ENCODE results near the gene AP1M1. TPM values are rescaled to one million over a fixed set of nuclear protein-coding genes. Genes with fewer than 3 reads are reported as not detected.
A peak's percentile ranks its signal among the peaks of the same experiment; 100 is the strongest.

AP1M1 gene
- total RNA-seq, 1 donor from 2014 or later, result 49.4 TPM

- Mint-ChIP-seq H3K36me3 (peaks cover 11% of the 10 kb centered on the region), H3K27ac (peak overlapping the region; percentile 96)
- peak in 1 of 2 experiments; percentile 56 for DNase-seq (ENCODE audit: low spot score in 2 of 2, unreplicated experiment in 2 of 2)
These were observed 12.0 kb upstream of the AP1M1 start for GRCh38 chr19:16185768-16186123.

GRCh38 chr19:16188521-16188920 lies 9.2 kb upstream of the AP1M1 start:
- peaks cover 19% of the 10 kb centered on the region for H3K36me3 Mint-ChIP-seq
- TF ChIP-seq CTCF (IDR thresholded peaks at IDR 0.05; ENCODE audit: unreplicated experiment), result no peak
- no peaks in the 10 kb centered on the region for H3K27me3 Mint-ChIP-seq (ENCODE audit: low read depth)
- peaks cover 19% of the 10 kb centered on the region for H3K4me1 Mint-ChIP-seq
- no peak for DNase-seq (ENCODE audit: low spot score in 2 of 2, unreplicated experiment in 2 of 2)
- H3K27ac Mint-ChIP-seq, result no peak overlapping the region
- no peak overlapping the region for H3K4me3 Mint-ChIP-seq
- no peaks in the 10 kb centered on the region for H3K9me3 Mint-ChIP-seq

More at GRCh38 chr19:16185768-16186123, 12.0 kb upstream of the AP1M1 start:
- Mint-ChIP-seq H3K27me3 (ENCODE audit: low read depth) (no peaks in the 10 kb centered on the region), H3K9me3 (no peaks in the 10 kb centered on the region), H3K4me3 (peak overlapping the region; percentile 95), H3K4me1 (peaks cover 19% of the 10 kb centered on the region)
- TF ChIP-seq CTCF (IDR thresholded peaks at IDR 0.05; ENCODE audit: unreplicated experiment), result peak; percentile 43

- no peak overlapping the region for H3K27ac Mint-ChIP-seq
- peaks cover 15% of the 10 kb centered on the region for H3K4me1 Mint-ChIP-seq
- peaks cover 23% of the 10 kb centered on the region for H3K36me3 Mint-ChIP-seq
These were observed 7.5 kb upstream of the AP1M1 start for GRCh38 chr19:16190198-16190597.

GRCh38 chr19:16190736-16191135 lies 7.0 kb upstream of the AP1M1 start:
- no peak for TF ChIP-seq CTCF (IDR thresholded peaks at IDR 0.05; ENCODE audit: unreplicated experiment)
- H3K4me3 Mint-ChIP-seq, result no peak overlapping the region
- H3K36me3 Mint-ChIP-seq, result peaks cover 23% of the 10 kb centered on the region
- H3K27ac Mint-ChIP-seq, result no peak overlapping the region
- no peak for DNase-seq (ENCODE audit: low spot score in 2 of 2, unreplicated experiment in 2 of 2)
- no peaks in the 10 kb centered on the region for H3K9me3 Mint-ChIP-seq
- no peaks in the 10 kb centered on the region for H3K27me3 Mint-ChIP-seq (ENCODE audit: low read depth)
- H3K4me1 Mint-ChIP-seq, result peaks cover 12% of the 10 kb centered on the region

More at GRCh38 chr19:16190198-16190597, 7.5 kb upstream of the AP1M1 start:
- H3K9me3 Mint-ChIP-seq, result no peaks in the 10 kb centered on the region
- TF ChIP-seq CTCF (IDR thresholded peaks at IDR 0.05; ENCODE audit: unreplicated experiment), result no peak
- no peak overlapping the region for H3K4me3 Mint-ChIP-seq
- no peaks in the 10 kb centered on the region for H3K27me3 Mint-ChIP-seq (ENCODE audit: low read depth)
- no peak for DNase-seq (ENCODE audit: low spot score in 2 of 2, unreplicated experiment in 2 of 2)

GRCh38 chr19:16191216-16191908 lies 6.3 kb upstream of the AP1M1 start:
- Mint-ChIP-seq H3K4me1 (peaks cover 9% of the 10 kb centered on the region), H3K4me3 (no peak overlapping the region), H3K36me3 (peaks cover 23% of the 10 kb centered on the region), H3K27me3 (ENCODE audit: low read depth) (no peaks in the 10 kb centered on the region), H3K9me3 (no peaks in the 10 kb centered on the region), H3K27ac (no peak overlapping the region)
- no peak for TF ChIP-seq CTCF (IDR thresholded peaks at IDR 0.05; ENCODE audit: unreplicated experiment)
- DNase-seq (ENCODE audit: low spot score in 2 of 2, unreplicated experiment in 2 of 2), result no peak

Measured in mesothelial cell of epicardium (in vitro differentiated cells).